Natural killer cell (primary cell): ENCODE measurements around the gene RPL10A. TPM values are rescaled to one million over a fixed set of nuclear protein-coding genes. Genes with fewer than 3 reads are reported as not detected.
"Not testable (repeated sequence)": the region's sequence is repeated elsewhere in the genome, so short reads cannot be mapped to it uniquely, and the experiment has no call there.

Experiments used
- ATAC-seq, 3 donors: fragments of 150-1000 bp in 2 of 3; fragments of 200-7000 bp in 1 of 3; cut with Tn5 transposase; 1 replicate in 1 of 3; 2 replicates in 2 of 3; pipeline ENCODE4 v1.10.0; 2021; ENCODE audit warnings: mild to moderate bottlenecking in 2 of 3, moderate library complexity in 2 of 3
- DNase-seq, 2 donors: peaks; one replicate each; pipeline versions ENCODE4 v3.0.0 to v3.0.0-alpha.2; 2013 to 2021; ENCODE audit warnings: mixed read lengths in 1 of 2
- H3K27ac ChIP-seq: one replicate; pipeline ENCODE4 v1.5.1; 2013; ENCODE audit warnings: mild to moderate bottlenecking, low read length
- H3K27me3 ChIP-seq: one replicate; pipeline ENCODE4 v1.6.1; 2013; ENCODE audit warnings: low read length; ENCODE audit not compliant: control insufficient read depth, insufficient read depth
- H3K36me3 ChIP-seq: one replicate; pipeline ENCODE4 v1.6.1; 2013; ENCODE audit warnings: low read length; ENCODE audit not compliant: control insufficient read depth, insufficient read depth
- H3K4me1 ChIP-seq: one replicate; pipeline ENCODE4 v1.6.1; 2013; ENCODE audit warnings: low read length; ENCODE audit not compliant: control insufficient read depth, insufficient read depth
- H3K4me3 ChIP-seq: one replicate; pipeline ENCODE4 v1.5.1; 2013; ENCODE audit warnings: low read length
- H3K9me3 ChIP-seq: one replicate; pipeline ENCODE4 v1.6.1; 2013; ENCODE audit warnings: low read length; ENCODE audit not compliant: control insufficient read depth, insufficient read depth
- H3K27ac Mint-ChIP-seq, 2 donors: one replicate each; pipeline ENCODE4 v1.8.0; 2022; ENCODE audit warnings: mild to moderate bottlenecking in 2 of 2, mixed read lengths in 2 of 2, moderate library complexity in 1 of 2
- H3K27me3 Mint-ChIP-seq, 2 donors: one replicate each; pipeline ENCODE4 v1.8.0; 2022; ENCODE audit warnings: low read depth in 2 of 2, mixed read lengths in 2 of 2
- H3K36me3 Mint-ChIP-seq: one replicate; pipeline ENCODE4 v1.8.0; 2022; ENCODE audit warnings: mixed read lengths
- H3K4me1 Mint-ChIP-seq, 2 donors: one replicate each; pipeline ENCODE4 v1.8.0; 2022; ENCODE audit warnings: mixed read lengths in 2 of 2
- H3K4me3 Mint-ChIP-seq: one replicate; pipeline ENCODE4 v1.8.0; 2022; ENCODE audit warnings: mild to moderate bottlenecking, moderate library complexity, mixed read lengths
- H3K9me3 Mint-ChIP-seq, 2 donors: one replicate each; pipeline ENCODE4 v1.8.0; 2022; ENCODE audit warnings: mixed read lengths in 2 of 2
- WGBS: methylation state at CpG from one replicate; pipeline ENCODE4 v1.1.7; 2013; ENCODE audit warnings: missing lambda C conversion rate; ENCODE audit not compliant: insufficient coverage; 5-methylcytosine and 5-hydroxymethylcytosine counted together
- intact Hi-C: fragments of 100-400 bp; cut with micrococcal nuclease; formaldehyde crosslinking; loops from one replicate; pipeline ENCODE4 v1.14.2; 2022
- total RNA-seq, 4 donors: library from RNA; stranded (reverse); fragments of 120-200 nt in 1 of 4; gene quantifications; one replicate each; pipeline versions ENCODE4 v1.2.3 to v1.2.4, GENCODE V29; 2013 to 2022
- TF ChIP-seq, protein P1 (sequence below): fragments of 200-600 bp; IDR thresholded peaks from one replicate; pipeline ENCODE4 v1.8.0; 2022; ENCODE audit warnings: antibody characterized with exemption

The RPL10A gene
- total RNA-seq, 3 donors from 2014 or later (not counting 1 experiment from before 2014, with no cell fraction given): 723 to 943 (median 942) TPM

- no peaks in the 10 kb centered on the region for H3K36me3 ChIP-seq
- 90% methylated on average over 16 of the region's 16 CpGs for WGBS
- no peak overlapping the region for H3K4me3 ChIP-seq
- intact Hi-C loops: no loop called here
- H3K36me3 Mint-ChIP-seq: peaks cover 2% of the 10 kb centered on the region
- H3K27me3 Mint-ChIP-seq: no peaks in the 10 kb centered on the region
- H3K9me3 Mint-ChIP-seq: no peaks in the 10 kb centered on the region
- ATAC-seq: no peak
- H3K4me3 Mint-ChIP-seq: no peak overlapping the region
- H3K4me1 ChIP-seq: no peaks in the 10 kb centered on the region
- TF ChIP-seq, protein P1, sequence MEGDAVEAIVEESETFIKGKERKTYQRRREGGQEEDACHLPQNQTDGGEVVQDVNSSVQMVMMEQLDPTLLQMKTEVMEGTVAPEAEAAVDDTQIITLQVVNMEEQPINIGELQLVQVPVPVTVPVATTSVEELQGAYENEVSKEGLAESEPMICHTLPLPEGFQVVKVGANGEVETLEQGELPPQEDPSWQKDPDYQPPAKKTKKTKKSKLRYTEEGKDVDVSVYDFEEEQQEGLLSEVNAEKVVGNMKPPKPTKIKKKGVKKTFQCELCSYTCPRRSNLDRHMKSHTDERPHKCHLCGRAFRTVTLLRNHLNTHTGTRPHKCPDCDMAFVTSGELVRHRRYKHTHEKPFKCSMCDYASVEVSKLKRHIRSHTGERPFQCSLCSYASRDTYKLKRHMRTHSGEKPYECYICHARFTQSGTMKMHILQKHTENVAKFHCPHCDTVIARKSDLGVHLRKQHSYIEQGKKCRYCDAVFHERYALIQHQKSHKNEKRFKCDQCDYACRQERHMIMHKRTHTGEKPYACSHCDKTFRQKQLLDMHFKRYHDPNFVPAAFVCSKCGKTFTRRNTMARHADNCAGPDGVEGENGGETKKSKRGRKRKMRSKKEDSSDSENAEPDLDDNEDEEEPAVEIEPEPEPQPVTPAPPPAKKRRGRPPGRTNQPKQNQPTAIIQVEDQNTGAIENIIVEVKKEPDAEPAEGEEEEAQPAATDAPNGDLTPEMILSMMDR: no peak
- no peaks in the 10 kb centered on the region for H3K27me3 ChIP-seq
- no peak overlapping the region for H3K27ac Mint-ChIP-seq
- H3K4me1 Mint-ChIP-seq: no peaks in the 10 kb centered on the region
- H3K27ac ChIP-seq: no peak overlapping the region
- peaks cover under 1% of the 10 kb centered on the region for H3K9me3 ChIP-seq
- no peak for DNase-seq
Observed at GRCh38 chr6:35435074-35435837, 32.9 kb upstream of the RPL10A start.

DNA sequence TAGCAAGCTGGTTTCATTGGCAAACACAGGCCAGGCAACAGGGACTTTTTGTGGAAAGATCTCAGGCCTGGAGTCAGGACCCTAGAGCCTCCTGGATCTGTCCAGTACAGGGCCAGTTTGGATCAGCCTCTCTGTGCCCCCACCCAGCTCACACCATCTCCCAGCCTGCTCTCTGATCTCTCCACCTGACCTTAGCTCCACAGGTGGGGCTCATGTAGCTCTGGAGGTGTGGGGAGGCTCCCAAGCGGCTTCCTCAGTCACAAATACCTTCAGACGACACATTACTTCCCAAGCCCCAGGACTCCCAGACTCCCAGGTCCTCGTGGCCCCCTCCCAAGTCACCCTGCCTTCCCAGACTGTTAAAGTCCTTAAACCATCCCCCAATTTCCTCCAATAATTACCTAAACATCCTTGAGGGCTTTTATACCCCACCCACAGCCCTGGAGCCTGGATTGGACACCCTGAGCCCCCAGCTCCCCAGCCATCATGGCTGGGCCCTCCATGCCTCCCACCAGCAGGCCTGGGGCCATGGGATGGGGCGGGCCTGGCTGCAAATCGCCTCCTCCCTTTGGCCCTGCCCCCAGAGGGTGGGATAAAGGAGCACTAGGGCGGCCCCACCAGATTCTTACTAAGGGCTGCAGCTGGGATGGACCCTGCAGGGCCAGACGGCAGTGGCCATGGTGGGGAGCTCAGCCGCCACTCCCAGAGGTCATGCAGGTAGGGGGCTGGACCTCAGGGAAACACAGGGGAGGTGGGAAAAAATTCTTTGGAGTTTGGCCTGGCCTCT is 31.9 kb upstream of the RPL10A start:
- Mint-ChIP-seq H3K36me3 (no peaks in the 10 kb centered on the region), H3K4me3 (no peak overlapping the region), H3K27me3 (no peaks in the 10 kb centered on the region), H3K27ac (peak overlapping the region in 1 of 2 donors; percentile 28), H3K4me1 (no peaks in the 10 kb centered on the region), H3K9me3 (no peaks in the 10 kb centered on the region)
- ATAC-seq: no peak
- no peak for DNase-seq
- H3K36me3 ChIP-seq: no peaks in the 10 kb centered on the region
- no peak overlapping the region for H3K27ac ChIP-seq
- no peaks in the 10 kb centered on the region for H3K27me3 ChIP-seq
- TF ChIP-seq, protein P1: no peak
- intact Hi-C loops: no loop called here
- H3K9me3 ChIP-seq: no peaks in the 10 kb centered on the region
- H3K4me1 ChIP-seq: no peaks in the 10 kb centered on the region
- 84% methylated on average over 8 of the region's 8 CpGs for WGBS
- no peak overlapping the region for H3K4me3 ChIP-seq

GRCh38 chr6:35438378-35439065 is 29.7 kb upstream of the RPL10A start:
- DNase-seq, H3K27me3 Mint-ChIP-seq, ATAC-seq, H3K9me3 ChIP-seq, H3K4me1 Mint-ChIP-seq, H3K27me3 ChIP-seq, H3K4me3 Mint-ChIP-seq, H3K27ac Mint-ChIP-seq, H3K9me3 Mint-ChIP-seq, H3K36me3 Mint-ChIP-seq, H3K27ac ChIP-seq, H3K4me1 ChIP-seq, H3K36me3 ChIP-seq, intact Hi-C loops, H3K4me3 ChIP-seq: not testable (repeated sequence)
- 97% methylated on average over 4 of the region's 7 CpGs for WGBS

GRCh38 chr6:35439308-35439707 is 28.9 kb upstream of the RPL10A start:
- 67% methylated on average over 3 of the region's 3 CpGs for WGBS
- no peak for ATAC-seq

More at GRCh38 chr6:35439308-35439707, 28.9 kb upstream of the RPL10A start:
- Mint-ChIP-seq H3K27me3 (no peaks in the 10 kb centered on the region), H3K4me3 (no peak overlapping the region), H3K27ac (no peak overlapping the region), H3K36me3 (no peaks in the 10 kb centered on the region), H3K4me1 (no peaks in the 10 kb centered on the region), H3K9me3 (no peaks in the 10 kb centered on the region)
- Histone ChIP-seq H3K4me1 (no peaks in the 10 kb centered on the region), H3K4me3 (no peak overlapping the region), H3K27me3 (no peaks in the 10 kb centered on the region), H3K9me3 (no peaks in the 10 kb centered on the region), H3K36me3 (no peaks in the 10 kb centered on the region), H3K27ac (no peak overlapping the region)
- no peak for DNase-seq
- TF ChIP-seq, protein P1: no peak
- intact Hi-C loops: no loop called here
